ENCODE data around the gene KIAA1191.

DNA sequence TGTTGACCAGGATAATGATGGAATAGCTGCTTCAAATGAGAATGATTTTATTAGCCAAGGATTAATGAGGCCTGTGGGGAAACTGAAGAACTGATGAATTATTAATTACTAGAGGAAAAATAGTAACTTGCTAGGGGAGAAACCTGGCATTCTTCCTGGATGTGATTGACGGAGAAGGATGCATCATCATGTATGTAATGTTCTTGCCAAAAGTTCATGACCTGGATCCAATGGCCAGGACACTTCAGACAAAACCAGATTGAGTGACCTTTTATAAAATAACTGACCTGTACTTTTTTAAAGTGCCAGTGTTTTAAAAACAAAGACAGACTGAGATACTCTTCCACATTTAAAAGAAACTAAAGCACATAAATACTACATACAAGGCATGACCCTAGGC lies 23.7 kb downstream of the KIAA1191 start:
- TF ChIP-seq, protein P1, sequence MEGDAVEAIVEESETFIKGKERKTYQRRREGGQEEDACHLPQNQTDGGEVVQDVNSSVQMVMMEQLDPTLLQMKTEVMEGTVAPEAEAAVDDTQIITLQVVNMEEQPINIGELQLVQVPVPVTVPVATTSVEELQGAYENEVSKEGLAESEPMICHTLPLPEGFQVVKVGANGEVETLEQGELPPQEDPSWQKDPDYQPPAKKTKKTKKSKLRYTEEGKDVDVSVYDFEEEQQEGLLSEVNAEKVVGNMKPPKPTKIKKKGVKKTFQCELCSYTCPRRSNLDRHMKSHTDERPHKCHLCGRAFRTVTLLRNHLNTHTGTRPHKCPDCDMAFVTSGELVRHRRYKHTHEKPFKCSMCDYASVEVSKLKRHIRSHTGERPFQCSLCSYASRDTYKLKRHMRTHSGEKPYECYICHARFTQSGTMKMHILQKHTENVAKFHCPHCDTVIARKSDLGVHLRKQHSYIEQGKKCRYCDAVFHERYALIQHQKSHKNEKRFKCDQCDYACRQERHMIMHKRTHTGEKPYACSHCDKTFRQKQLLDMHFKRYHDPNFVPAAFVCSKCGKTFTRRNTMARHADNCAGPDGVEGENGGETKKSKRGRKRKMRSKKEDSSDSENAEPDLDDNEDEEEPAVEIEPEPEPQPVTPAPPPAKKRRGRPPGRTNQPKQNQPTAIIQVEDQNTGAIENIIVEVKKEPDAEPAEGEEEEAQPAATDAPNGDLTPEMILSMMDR (IDR thresholded peaks at IDR 0.05; ENCODE audit: insufficient read depth, low read length) = no peak
- TF ChIP-seq GABPA (IDR thresholded peaks at IDR 0.05; ENCODE audit: low read depth) = no peak
- TF ChIP-seq, protein P2, sequence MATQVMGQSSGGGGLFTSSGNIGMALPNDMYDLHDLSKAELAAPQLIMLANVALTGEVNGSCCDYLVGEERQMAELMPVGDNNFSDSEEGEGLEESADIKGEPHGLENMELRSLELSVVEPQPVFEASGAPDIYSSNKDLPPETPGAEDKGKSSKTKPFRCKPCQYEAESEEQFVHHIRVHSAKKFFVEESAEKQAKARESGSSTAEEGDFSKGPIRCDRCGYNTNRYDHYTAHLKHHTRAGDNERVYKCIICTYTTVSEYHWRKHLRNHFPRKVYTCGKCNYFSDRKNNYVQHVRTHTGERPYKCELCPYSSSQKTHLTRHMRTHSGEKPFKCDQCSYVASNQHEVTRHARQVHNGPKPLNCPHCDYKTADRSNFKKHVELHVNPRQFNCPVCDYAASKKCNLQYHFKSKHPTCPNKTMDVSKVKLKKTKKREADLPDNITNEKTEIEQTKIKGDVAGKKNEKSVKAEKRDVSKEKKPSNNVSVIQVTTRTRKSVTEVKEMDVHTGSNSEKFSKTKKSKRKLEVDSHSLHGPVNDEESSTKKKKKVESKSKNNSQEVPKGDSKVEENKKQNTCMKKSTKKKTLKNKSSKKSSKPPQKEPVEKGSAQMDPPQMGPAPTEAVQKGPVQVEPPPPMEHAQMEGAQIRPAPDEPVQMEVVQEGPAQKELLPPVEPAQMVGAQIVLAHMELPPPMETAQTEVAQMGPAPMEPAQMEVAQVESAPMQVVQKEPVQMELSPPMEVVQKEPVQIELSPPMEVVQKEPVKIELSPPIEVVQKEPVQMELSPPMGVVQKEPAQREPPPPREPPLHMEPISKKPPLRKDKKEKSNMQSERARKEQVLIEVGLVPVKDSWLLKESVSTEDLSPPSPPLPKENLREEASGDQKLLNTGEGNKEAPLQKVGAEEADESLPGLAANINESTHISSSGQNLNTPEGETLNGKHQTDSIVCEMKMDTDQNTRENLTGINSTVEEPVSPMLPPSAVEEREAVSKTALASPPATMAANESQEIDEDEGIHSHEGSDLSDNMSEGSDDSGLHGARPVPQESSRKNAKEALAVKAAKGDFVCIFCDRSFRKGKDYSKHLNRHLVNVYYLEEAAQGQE (IDR thresholded peaks at IDR 0.05; ENCODE audit: insufficient replicate concordance, low read depth) = no peak
